Endothelial cell of umbilical vein (primary cell): ENCODE measurements around the gene PSTPIP1. TPM values are rescaled to one million over a fixed set of nuclear protein-coding genes. Genes with fewer than 3 reads are reported as not detected.
A peak's percentile ranks its signal among the peaks of the same experiment; 100 is the strongest.

Experiments used
- BruUV-seq: library from RNA; stranded (reverse); fragments of 400-500 nt; replicated peaks from 2 replicates; lab custom pipeline; 2021; lab: Mats Ljungman, UMichigan
- CTCF ChIA-PET: fragments of 300-600, 350-600 bp; sonication (Branson Sonifier 250); formaldehyde crosslinking; loops from one replicate; lab custom pipeline; 2021; ENCODE audit warnings: antibody characterized with exemption, inconsistent platforms; lab: Charles Lee
- POLR2A ChIA-PET: fragments of 300-600, 350-600 bp; sonication (Branson Sonifier 250); formaldehyde crosslinking; loops from one replicate; lab custom pipeline; 2021; ENCODE audit warnings: antibody characterized with exemption, inconsistent platforms; lab: Charles Lee
- DNase-seq: peaks from one replicate; pipeline ENCODE4 v3.0.0-alpha.2; 2011; ENCODE audit warnings: low read depth, low spot score
- FAIRE-seq: peaks from 2 replicates; lab custom pipeline; 2011; peaks lifted over from hg19 to GRCh38; lab: Jason Lieb, UNC
- H2AFZ ChIP-seq: 2 replicates; pipeline ENCODE4 v1.6.0; 2012; ENCODE audit warnings: low read depth, low read length, control low read depth, inconsistent platforms
- H3K27ac ChIP-seq: 2 replicates; pipeline ENCODE4 v1.5.1; 2011; ENCODE audit warnings: low read depth, mild to moderate bottlenecking, control low read depth, low read length, moderate library complexity; ENCODE audit not compliant: insufficient read depth
- H3K27me3 ChIP-seq, 2 experiments: 2 replicates each; pipeline versions ENCODE4 v1.6.0 to v1.6.1; 2011; ENCODE audit warnings: low read length in 2 of 2, mixed read lengths in 1 of 2; ENCODE audit not compliant: control insufficient read depth in 2 of 2, insufficient read depth in 2 of 2
- H3K36me3 ChIP-seq, 2 experiments: 2 replicates in 1 of 2; 3 replicates in 1 of 2; pipeline ENCODE4 v1.5.1; 2011; ENCODE audit warnings: low read length in 2 of 2, mild to moderate bottlenecking in 1 of 2, moderate library complexity in 1 of 2; ENCODE audit not compliant: control insufficient read depth in 2 of 2, insufficient read depth in 2 of 2; ENCODE audit errors: extremely low read depth in 1 of 2
- H3K4me1 ChIP-seq: 3 replicates; pipeline ENCODE4 v1.5.1; 2011; ENCODE audit warnings: mild to moderate bottlenecking, low read length; ENCODE audit not compliant: control insufficient read depth, insufficient read depth; ENCODE audit errors: extremely low read depth
- H3K4me2 ChIP-seq: 2 replicates; pipeline ENCODE4 v1.6.1; 2011; ENCODE audit warnings: low read length, control low read depth, mixed read lengths; ENCODE audit not compliant: insufficient read depth
- H3K4me3 ChIP-seq, 3 experiments: fragments of 200-600 bp in 1 of 3; sonication (generic), shearing (Covaris generic) in 1 of 3; replicated peaks in 1 of 3; 2 replicates each; pipeline ENCODE4 v1.5.1; 2011 to 2016; ENCODE audit warnings: control low read depth in 3 of 3, low read length in 3 of 3, mild to moderate bottlenecking in 2 of 3, inconsistent platforms in 1 of 3, low read depth in 1 of 3, moderate library complexity in 1 of 3; ENCODE audit not compliant: insufficient read depth in 1 of 3
- H3K79me2 ChIP-seq: 2 replicates; pipeline ENCODE4 v1.6.0; 2012; ENCODE audit warnings: low read length, inconsistent platforms; ENCODE audit not compliant: control insufficient read depth, insufficient read depth
- H3K9ac ChIP-seq: replicated peaks from 2 replicates; pipeline ENCODE3; 2011; ENCODE audit warnings: low read length, control low read depth; ENCODE audit not compliant: insufficient read depth; ENCODE audit errors: extremely low read depth
- H3K9me1 ChIP-seq: replicated peaks from 3 replicates; pipeline ENCODE4 v1.6.0; 2011; ENCODE audit warnings: mild to moderate bottlenecking, low read length; ENCODE audit not compliant: control insufficient read depth, insufficient read depth; ENCODE audit errors: extremely low read depth
- H3K9me3 ChIP-seq: replicated peaks from 2 replicates; pipeline ENCODE4 v1.5.1; 2012; ENCODE audit warnings: low read length, inconsistent platforms; ENCODE audit not compliant: control insufficient read depth, insufficient read depth
- H4K20me1 ChIP-seq: replicated peaks from 2 replicates; pipeline ENCODE3; 2011; ENCODE audit warnings: mild to moderate bottlenecking, low read length; ENCODE audit not compliant: control insufficient read depth, insufficient read depth; ENCODE audit errors: extremely low read depth
- EZH2 ChIP-seq: IDR thresholded peaks from 2 replicates; pipeline ENCODE4 v1.6.1; 2012; ENCODE audit warnings: borderline replicate concordance, low read depth, mild to moderate bottlenecking, moderate library complexity, low read length, inconsistent platforms; ENCODE audit not compliant: severe bottlenecking
- FOS ChIP-seq: IDR thresholded peaks from 2 replicates; pipeline ENCODE4 v1.6.1; 2011; ENCODE audit warnings: mild to moderate bottlenecking, low read length, moderate library complexity, borderline replicate concordance; ENCODE audit not compliant: insufficient read depth
- GATA2 ChIP-seq: IDR thresholded peaks from 2 replicates; pipeline ENCODE4 v1.7.0; 2011; ENCODE audit warnings: low read depth, mild to moderate bottlenecking, moderate library complexity, mixed read lengths, low read length; ENCODE audit not compliant: insufficient read length, insufficient read depth
- JUN ChIP-seq: IDR thresholded peaks from 2 replicates; pipeline ENCODE4 v1.6.1; 2011; ENCODE audit warnings: borderline replicate concordance, low read depth; ENCODE audit not compliant: insufficient read length, insufficient read depth
- MYC ChIP-seq: IDR thresholded peaks from one replicate; pipeline ENCODE4 v1.6.1; 2011; ENCODE audit warnings: mild to moderate bottlenecking, low read depth, low read length
- POLR2A ChIP-seq: IDR thresholded peaks from 2 replicates; pipeline ENCODE4 v1.6.1; 2012; ENCODE audit warnings: low read depth, mild to moderate bottlenecking, control low read depth, low read length
- POLR2AphosphoS5 ChIP-seq: IDR thresholded peaks from 2 replicates; pipeline ENCODE4 v1.6.1; 2012; ENCODE audit warnings: low read depth, mild to moderate bottlenecking, control low read depth, low read length, moderate library complexity; ENCODE audit not compliant: insufficient read depth
- dilution Hi-C: fragments of 300-500 bp; cut with MboI; formaldehyde crosslinking; loops from one replicate; pipeline ENCODE4 v1.15.0; 2019; ENCODE audit warnings: low sequenced_read_pairs; ENCODE audit not compliant: extremely low pct_ligation_motif_present
- intact Hi-C: fragments of 100-400 bp; cut with micrococcal nuclease; formaldehyde crosslinking; loops from one replicate; pipeline ENCODE4 v1.10.0; 2022
- polyA plus RNA-seq, 4 experiments: library from polyadenylated mRNA; depleted of rRNA in 3 of 4; stranded (reverse) in 3 of 4; unstranded in 1 of 4; fragments of >200 nt; gene quantifications; 2 replicates each; pipeline versions ENCODE4 v1.2.1 to v1.2.3, GENCODE V29; 2011 to 2012; ENCODE audit warnings: missing spikeins in 1 of 4
- total RNA-seq: library from RNA; stranded (reverse); gene quantifications from 2 replicates; pipeline ENCODE4 v1.2.3, GENCODE V29; 2021
- TF ChIP-seq, protein P1 (sequence below): IDR thresholded peaks from 2 replicates; pipeline ENCODE4 v1.6.1; 2011; ENCODE audit not compliant: insufficient read depth, insufficient read length
- TF ChIP-seq, protein P2 (sequence below), 2 donors: IDR thresholded peaks; 1 replicate in 1 of 2; 2 replicates in 1 of 2; pipeline ENCODE4 v1.5.1; 2011; ENCODE audit warnings: low read length in 2 of 2, mild to moderate bottlenecking in 2 of 2, moderate library complexity in 2 of 2, control low read depth in 1 of 2, inconsistent platforms in 1 of 2, low read depth in 1 of 2; ENCODE audit not compliant: insufficient read depth in 1 of 2; ENCODE audit errors: extremely low read depth in 1 of 2

Gene PSTPIP1
- total and polyA plus RNA-seq, 2 donors (not counting 3 experiments of a cell fraction or from before 2014, with no cell fraction given): not detected

DNA sequence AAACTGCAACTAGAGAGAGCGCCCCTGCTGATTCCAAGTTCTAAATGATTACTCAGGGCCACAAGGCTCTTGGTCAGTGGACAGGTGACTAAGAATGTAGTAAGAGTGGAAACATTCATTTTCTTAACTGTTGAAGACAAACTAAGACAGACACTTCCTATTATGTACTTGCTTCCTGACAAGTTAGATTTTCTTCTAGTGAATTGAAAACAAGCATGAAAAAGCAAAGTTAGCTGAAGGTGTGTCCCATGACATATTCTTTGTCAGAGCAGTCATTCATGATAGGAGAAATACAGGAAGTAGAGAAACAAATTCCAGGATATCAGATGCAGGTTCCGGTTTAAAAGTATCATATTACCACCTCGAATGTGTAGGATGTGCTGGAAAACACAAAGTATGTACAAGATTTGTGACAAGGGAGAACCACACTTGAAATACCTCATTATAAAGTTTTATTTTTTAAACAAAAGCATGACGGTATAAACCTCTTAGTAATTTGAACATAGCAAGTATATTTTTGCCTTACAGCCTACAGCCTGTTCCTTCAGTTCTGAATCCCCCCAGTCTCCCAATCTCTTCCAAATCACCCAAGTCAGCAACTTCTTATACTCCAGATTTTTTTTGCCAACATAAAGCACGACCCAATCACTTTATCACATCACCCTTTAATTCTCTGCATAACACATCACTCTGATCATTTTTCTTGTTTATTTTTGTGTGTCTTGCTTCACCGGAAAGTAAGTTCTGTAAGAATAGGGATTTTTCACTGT lies 69.8 kb downstream of the PSTPIP1 start:
- TF ChIP-seq JUN: peak; percentile 36
- peak; percentile 33 for TF ChIP-seq GATA2
- TF ChIP-seq POLR2A: peak; percentile 45
- TF ChIP-seq, protein P1, sequence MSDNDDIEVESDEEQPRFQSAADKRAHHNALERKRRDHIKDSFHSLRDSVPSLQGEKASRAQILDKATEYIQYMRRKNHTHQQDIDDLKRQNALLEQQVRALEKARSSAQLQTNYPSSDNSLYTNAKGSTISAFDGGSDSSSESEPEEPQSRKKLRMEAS: no peak
- no peak for TF ChIP-seq POLR2AphosphoS5
- TF ChIP-seq MYC: no peak
- no peak for TF ChIP-seq EZH2
- TF ChIP-seq, protein P2, sequence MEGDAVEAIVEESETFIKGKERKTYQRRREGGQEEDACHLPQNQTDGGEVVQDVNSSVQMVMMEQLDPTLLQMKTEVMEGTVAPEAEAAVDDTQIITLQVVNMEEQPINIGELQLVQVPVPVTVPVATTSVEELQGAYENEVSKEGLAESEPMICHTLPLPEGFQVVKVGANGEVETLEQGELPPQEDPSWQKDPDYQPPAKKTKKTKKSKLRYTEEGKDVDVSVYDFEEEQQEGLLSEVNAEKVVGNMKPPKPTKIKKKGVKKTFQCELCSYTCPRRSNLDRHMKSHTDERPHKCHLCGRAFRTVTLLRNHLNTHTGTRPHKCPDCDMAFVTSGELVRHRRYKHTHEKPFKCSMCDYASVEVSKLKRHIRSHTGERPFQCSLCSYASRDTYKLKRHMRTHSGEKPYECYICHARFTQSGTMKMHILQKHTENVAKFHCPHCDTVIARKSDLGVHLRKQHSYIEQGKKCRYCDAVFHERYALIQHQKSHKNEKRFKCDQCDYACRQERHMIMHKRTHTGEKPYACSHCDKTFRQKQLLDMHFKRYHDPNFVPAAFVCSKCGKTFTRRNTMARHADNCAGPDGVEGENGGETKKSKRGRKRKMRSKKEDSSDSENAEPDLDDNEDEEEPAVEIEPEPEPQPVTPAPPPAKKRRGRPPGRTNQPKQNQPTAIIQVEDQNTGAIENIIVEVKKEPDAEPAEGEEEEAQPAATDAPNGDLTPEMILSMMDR (IDR thresholded peaks at IDR 0.05; ENCODE audit: extremely low read depth in 1 of 2, insufficient read depth in 1 of 2, low read depth in 1 of 2, low read length in 2 of 2): no peak
- TF ChIP-seq FOS: peak; percentile 73
- intact Hi-C loops (no loop called here), dilution Hi-C loops (no loop called here)
- Histone ChIP-seq H3K36me3 (no peaks in the 10 kb centered on the region), H3K9ac (no peak overlapping the region), H3K27ac (peak overlapping the region; percentile 60), H4K20me1 (no peaks in the 10 kb centered on the region), H3K4me3 (peak overlapping the region in 1 of 3 experiments; percentile 10), H3K4me2 (peak overlapping the region; percentile 76), H3K79me2 (peaks cover 83% of the 10 kb centered on the region), H3K9me3 (no peaks in the 10 kb centered on the region), H2AFZ (no peak overlapping the region), H3K27me3 (no peaks in the 10 kb centered on the region), H3K4me1 (peaks cover 55% of the 10 kb centered on the region), H3K9me1 (no peaks in the 10 kb centered on the region)
- POLR2A ChIA-PET: no interaction called here
- BruUV-seq: no TSS peak
- DNase-seq (peak; percentile 86), FAIRE-seq (peak; percentile 82)
- CTCF ChIA-PET: interaction anchor here (1.2 kb wide), 2 partner anchors 10 to 30 kb away, joined by 3 to 4 read pairs; no protein-coding TSS in a partner anchor
